Kidney (tissue), 14 donors: ENCODE data around the gene F3. TPM values are rescaled to one million over a fixed set of nuclear protein-coding genes. Genes with fewer than 3 reads are reported as not detected.

Experiments
- DNase-seq, 5 donors: peaks; one replicate each; pipeline ENCODE4 v3.0.0-alpha.2; 2013 to 2020
- FAIRE-seq: peaks from 2 replicates; lab custom pipeline; 2012; peaks lifted over from hg19 to GRCh38; lab: Jason Lieb, UNC
- H3K27ac ChIP-seq, 2 donors: one replicate each; pipeline ENCODE4 v1.7.0; 2013; ENCODE audit warnings: low read depth in 2 of 2, low read length in 2 of 2, inconsistent platforms in 1 of 2
- H3K27me3 ChIP-seq: one replicate; pipeline ENCODE4 v1.7.1; 2013; ENCODE audit warnings: low read length, inconsistent platforms; ENCODE audit not compliant: control insufficient read depth, insufficient read depth
- H3K36me3 ChIP-seq, 3 donors: one replicate each; pipeline versions ENCODE4 v1.7.0 to v1.7.1; 2013; ENCODE audit warnings: low read length in 3 of 3, control low read depth in 1 of 3, inconsistent platforms in 1 of 3; ENCODE audit not compliant: insufficient read depth in 3 of 3, control insufficient read depth in 2 of 3
- H3K4me1 ChIP-seq, 3 donors: one replicate each; pipeline versions ENCODE4 v1.7.0 to v1.7.1; 2013; ENCODE audit warnings: low read length in 3 of 3, inconsistent platforms in 1 of 3, low read depth in 1 of 3; ENCODE audit not compliant: control insufficient read depth in 2 of 3, insufficient read depth in 2 of 3
- H3K4me3 ChIP-seq, 3 donors: one replicate each; pipeline versions ENCODE4 v1.7.0 to v1.8.1; 2013; ENCODE audit warnings: low read length in 3 of 3, control low read depth in 1 of 3, inconsistent platforms in 1 of 3
- H3K9ac ChIP-seq, 3 donors: one replicate each; pipeline versions ENCODE4 v1.7.0 to v1.7.1; 2013; ENCODE audit warnings: low read length in 3 of 3, control low read depth in 1 of 3, inconsistent platforms in 1 of 3
- H3K9me3 ChIP-seq, 3 donors: one replicate each; pipeline versions ENCODE4 v1.7.0 to v1.7.1; 2013; ENCODE audit warnings: low read length in 3 of 3, control low read depth in 1 of 3, inconsistent platforms in 1 of 3; ENCODE audit not compliant: control insufficient read depth in 2 of 3, insufficient read depth in 1 of 3
- CTCF ChIP-seq: IDR thresholded peaks from 3 replicates; pipeline ENCODE4 v1.5.1; 2012; ENCODE audit warnings: mild to moderate bottlenecking, moderate library complexity, borderline replicate concordance; ENCODE audit not compliant: insufficient read depth; ENCODE audit errors: extremely low read depth
- intact Hi-C: fragments of 100-400 bp; cut with DNase I; formaldehyde crosslinking; loops from one replicate; pipeline ENCODE4 v1.11.1; 2022
- polyA plus RNA-seq: library from polyadenylated mRNA; stranded (reverse); fragments of 350-450 nt; fragmentation: Illumina TruSeq; extraction: RNeasy Lipid Tissue Mini Kit (QIAGEN cat#74804); gene quantifications from one replicate; pipeline ENCODE4 v1.2.3, GENCODE V29; 2014; ENCODE audit warnings: low read depth, low replicate concordance; ENCODE audit not compliant: insufficient read depth
- total RNA-seq: library from RNA; stranded (reverse); fragmentation: NEBNext Ultra II Directional; extraction: Animal tissue kit (Norgen Biotek cat#: 25700); gene quantifications from one replicate; pipeline ENCODE4 v1.2.1, GENCODE V29; 2021
- donor health status: control.
- donor health status: control.
- donor health status: control.
- donor health status: control.
- donor health status: control.
- donor health status: DM: yes; HTN: yes; CAD: no.
- donor health status: Normal renal cell carcinoma (clear cell type).

Gene F3
- total and polyA plus RNA-seq, 2 donors from 2014 or later = 8.8 to 19.0 TPM

GRCh38 chr1:94544706-94545490 is 3.3 kb upstream of the F3 start:
- FAIRE-seq = no peak
- Histone ChIP-seq H3K4me3 (no peak overlapping the region), H3K27ac (no peak overlapping the region)

DNA sequence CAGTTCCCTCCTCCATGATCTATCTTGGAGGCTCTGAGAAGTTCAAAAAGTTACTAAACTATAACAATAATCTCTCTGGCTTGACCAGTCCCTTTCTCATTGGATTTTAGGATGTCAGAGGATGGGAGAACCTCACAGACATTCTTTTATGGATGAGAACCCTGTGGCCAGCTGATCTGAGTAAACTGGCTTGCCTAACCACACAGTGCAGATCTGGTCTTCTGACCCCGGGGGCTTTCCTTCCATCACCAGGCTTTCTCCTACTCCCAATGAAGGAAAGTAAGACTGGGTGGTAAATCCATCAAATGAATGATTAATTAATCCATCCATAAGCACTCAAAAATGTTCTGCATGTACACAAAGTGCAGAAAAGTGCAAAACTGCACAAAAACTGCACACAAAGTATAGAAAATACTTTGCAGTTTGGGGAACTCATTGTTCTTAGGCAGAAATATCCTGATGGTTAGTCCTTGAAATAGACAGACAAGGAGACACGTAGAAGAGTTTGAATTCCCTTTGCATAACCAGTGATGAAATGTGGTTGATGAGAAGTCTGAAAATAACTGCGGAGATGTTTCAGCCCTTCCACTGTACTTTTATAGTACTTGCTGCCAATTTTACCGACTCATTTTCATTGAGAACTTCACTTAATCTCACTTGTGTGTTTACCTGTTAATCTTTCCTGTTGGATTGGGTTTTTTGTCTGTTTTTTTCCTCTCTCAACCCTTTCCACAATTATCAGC is 2.5 kb upstream of the F3 start:
- no peak overlapping the region for H3K9ac ChIP-seq
- TF ChIP-seq CTCF = no peak
- intact Hi-C loops = no loop called here
- no peaks in the 10 kb centered on the region for H3K27me3 ChIP-seq
- FAIRE-seq = no peak
- no peak overlapping the region for H3K27ac ChIP-seq
- H3K36me3 ChIP-seq = no peaks in the 10 kb centered on the region
- H3K4me1 ChIP-seq = no peaks in the 10 kb centered on the region
- no peak for DNase-seq
- H3K4me3 ChIP-seq = no peak overlapping the region
- H3K9me3 ChIP-seq = no peaks in the 10 kb centered on the region

More at GRCh38 chr1:94544706-94545490, 3.3 kb upstream of the F3 start:
- no peaks in the 10 kb centered on the region for H3K36me3 ChIP-seq
- no peak for TF ChIP-seq CTCF
- H3K9me3 ChIP-seq = no peaks in the 10 kb centered on the region
- intact Hi-C loops = no loop called here
- no peak for DNase-seq
- H3K27me3 ChIP-seq = no peaks in the 10 kb centered on the region
- H3K9ac ChIP-seq = no peak overlapping the region
- H3K4me1 ChIP-seq = no peaks in the 10 kb centered on the region

DNA sequence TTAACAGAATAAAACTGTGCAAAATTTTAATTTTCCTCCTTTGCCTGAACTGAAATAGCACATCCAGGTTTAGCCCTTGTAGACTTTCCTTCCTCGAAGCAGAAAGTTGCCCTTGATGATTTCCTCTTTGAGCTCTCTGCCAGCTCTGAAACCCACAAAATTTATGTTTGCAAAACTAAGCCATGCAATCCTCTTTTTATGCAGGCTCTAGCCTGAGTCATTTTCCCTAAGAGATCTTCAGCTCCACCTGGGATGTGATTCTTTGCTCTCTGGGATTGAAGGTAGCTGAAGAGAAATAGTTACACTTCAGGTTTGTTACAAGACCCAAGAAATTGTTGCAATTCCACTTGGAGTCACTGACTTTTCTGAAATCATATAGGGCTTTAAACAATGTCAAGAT is 1.4 kb upstream of the F3 start:
- H3K4me1 ChIP-seq = no peaks in the 10 kb centered on the region
- no peaks in the 10 kb centered on the region for H3K36me3 ChIP-seq
- H3K4me3 ChIP-seq = peak overlapping the region in 1 of 3 donors; percentile 73
- H3K27ac ChIP-seq = no peak overlapping the region
- no peak overlapping the region for H3K9ac ChIP-seq
- no peak for FAIRE-seq
- no peaks in the 10 kb centered on the region for H3K9me3 ChIP-seq
- intact Hi-C loops = no loop called here
- DNase-seq = no peak
- TF ChIP-seq CTCF = no peak
- no peaks in the 10 kb centered on the region for H3K27me3 ChIP-seq
